OCI-LY7 (cell line): ENCODE measurements around the gene RAD51B. TPM values are rescaled to one million over a fixed set of nuclear protein-coding genes. Genes with fewer than 3 reads are reported as not detected.

Experiments used
- BruUV-seq: library from RNA; stranded (reverse); fragments of 400-500 nt; replicated peaks from 2 replicates; lab custom pipeline; 2021; lab: Mats Ljungman, UMichigan
- CTCF ChIA-PET: fragments of 300-600 bp; sonication (Branson Sonifier 250); formaldehyde crosslinking; loops from one replicate; lab custom pipeline; 2022; ENCODE audit warnings: antibody characterized with exemption; ENCODE audit not compliant: unreplicated experiment; lab: Charles Lee
- POLR2A ChIA-PET: fragments of 300-600 bp; sonication (Branson Sonifier 250); formaldehyde crosslinking; loops from one replicate; lab custom pipeline; 2022; ENCODE audit warnings: antibody characterized with exemption; lab: Charles Lee
- DNase-seq: peaks from one replicate; pipeline ENCODE4 v3.0.0-alpha.2; 2015; ENCODE audit warnings: low spot score
- H2AFZ ChIP-seq: fragments of 200-600 bp; sonication (generic), shearing (Covaris generic); 2 replicates; pipeline ENCODE4 v1.6.1; 2014; ENCODE audit warnings: mild to moderate bottlenecking, antibody characterized with exemption, low read length, moderate library complexity
- H3K27ac ChIP-seq: fragments of 200-600 bp; sonication (generic); 2 replicates; pipeline ENCODE4 v1.5.1; 2014; ENCODE audit warnings: mixed run types, low read depth, mild to moderate bottlenecking, moderate library complexity, low read length, inconsistent platforms; ENCODE audit not compliant: poor library complexity, severe bottlenecking
- H3K36me3 ChIP-seq: fragments of 200-600 bp; sonication (generic); 2 replicates; pipeline ENCODE4 v1.6.1; 2014; ENCODE audit warnings: mild to moderate bottlenecking, antibody characterized with exemption, low read length, moderate library complexity, mixed read lengths; ENCODE audit not compliant: insufficient read depth
- H3K4me1 ChIP-seq: fragments of 200-600 bp; sonication (generic); 2 replicates; pipeline ENCODE4 v1.5.1; 2014; ENCODE audit warnings: mild to moderate bottlenecking, low read length; ENCODE audit not compliant: insufficient read depth, poor library complexity, severe bottlenecking
- H3K4me2 ChIP-seq: fragments of 200-600 bp; sonication (generic); 2 replicates; pipeline ENCODE4 v1.6.1; 2014; ENCODE audit warnings: mild to moderate bottlenecking, low read length
- H3K4me3 ChIP-seq: fragments of 200-600 bp; sonication (generic); 2 replicates; pipeline ENCODE4 v1.5.1; 2014; ENCODE audit warnings: mild to moderate bottlenecking, low read depth, low read length; ENCODE audit not compliant: poor library complexity, severe bottlenecking
- H3K79me2 ChIP-seq: fragments of 200-600 bp; sonication (generic); 2 replicates; pipeline ENCODE4 v1.6.1; 2016; ENCODE audit warnings: low read depth, mild to moderate bottlenecking, low read length, moderate library complexity, mixed read lengths; ENCODE audit not compliant: insufficient read depth
- H3K9me2 ChIP-seq: fragments of 200-600 bp; sonication (generic); 2 replicates; pipeline ENCODE4 v1.6.1; 2016; ENCODE audit warnings: mild to moderate bottlenecking, low read length, mixed read lengths; ENCODE audit not compliant: insufficient read depth
- H3K9me3 ChIP-seq: fragments of 200-600 bp; sonication (generic); 2 replicates; pipeline ENCODE4 v1.6.1; 2014; ENCODE audit warnings: mild to moderate bottlenecking, mixed run types, low read length, mixed read lengths
- H4K20me1 ChIP-seq: fragments of 200-600 bp; sonication (generic); 2 replicates; pipeline ENCODE4 v1.6.1; 2014; ENCODE audit warnings: mild to moderate bottlenecking, antibody characterized with exemption, low read length, moderate library complexity, mixed read lengths; ENCODE audit not compliant: insufficient read depth
- EZH2phosphoT487 ChIP-seq: fragments of 200-600 bp; sonication (generic); IDR thresholded peaks from 2 replicates; pipeline ENCODE4 v1.6.1; 2018; ENCODE audit warnings: low read depth, borderline replicate concordance, mild to moderate bottlenecking, mixed run types, antibody characterized with exemption, low read length, moderate library complexity, mixed read lengths
- intact Hi-C: fragments of 100-400 bp; cut with micrococcal nuclease; formaldehyde crosslinking; loops from one replicate; pipeline ENCODE4 v1.10.0; 2022; ENCODE audit not compliant: unreplicated experiment
- total RNA-seq, 2 experiments: library from RNA; depleted of rRNA in 1 of 2; stranded (reverse); fragments of >200 nt in 1 of 2; shearing (Covaris generic) in 1 of 2; gene quantifications; 2 replicates each; pipeline ENCODE4 v1.2.3, GENCODE V29; 2014 to 2022
- TF ChIP-seq, protein P1 (sequence below): fragments of 200-600 bp; sonication (generic); conservative IDR thresholded peaks from 2 replicates; pipeline ENCODE4 v1.5.1; 2014; ENCODE audit warnings: mild to moderate bottlenecking, antibody characterized with exemption, low read length, moderate library complexity, mixed read lengths

RAD51B gene
- total RNA-seq, 2 experiments from 2014 or later: 41.4 to 89.9 TPM

DNA sequence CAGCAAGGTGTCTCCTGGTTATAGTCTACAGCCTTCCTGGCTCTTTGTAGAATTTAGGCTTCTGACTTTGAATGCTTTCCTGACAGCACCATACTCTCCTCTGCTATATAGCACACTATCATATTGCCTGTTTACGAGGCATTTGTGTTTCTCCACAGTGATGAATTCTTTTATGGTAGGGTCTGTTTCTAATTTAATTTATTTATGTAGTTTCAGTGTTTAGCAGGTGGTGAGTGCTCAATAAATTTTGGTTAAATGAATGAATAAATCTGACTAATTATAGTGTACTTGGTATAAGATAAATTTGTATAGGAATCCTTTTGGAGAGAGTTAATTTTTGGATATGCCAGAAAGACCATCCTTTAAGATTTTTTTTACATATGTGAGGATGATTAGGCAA, 115.3 kb downstream of the RAD51B start:
- Histone ChIP-seq H3K36me3 (no peaks in the 10 kb centered on the region), H3K9me2 (no peaks in the 10 kb centered on the region), H4K20me1 (no peaks in the 10 kb centered on the region), H3K79me2 (no peaks in the 10 kb centered on the region), H3K9me3 (no peaks in the 10 kb centered on the region; the same call in 1 of the 2 replicates), H3K4me2 (no peak overlapping the region), H3K4me1 (no peaks in the 10 kb centered on the region), H3K4me3 (no peak overlapping the region), H3K27ac (no peak overlapping the region), H2AFZ (no peak overlapping the region)
- CTCF ChIA-PET: no interaction called here
- no peak for DNase-seq
- POLR2A ChIA-PET: interaction anchor here (0.6 kb wide), 1 partner anchor 276 kb away, joined by 3 read pairs; no protein-coding TSS in a partner anchor
- no peak for TF ChIP-seq EZH2phosphoT487
- TF ChIP-seq, protein P1, sequence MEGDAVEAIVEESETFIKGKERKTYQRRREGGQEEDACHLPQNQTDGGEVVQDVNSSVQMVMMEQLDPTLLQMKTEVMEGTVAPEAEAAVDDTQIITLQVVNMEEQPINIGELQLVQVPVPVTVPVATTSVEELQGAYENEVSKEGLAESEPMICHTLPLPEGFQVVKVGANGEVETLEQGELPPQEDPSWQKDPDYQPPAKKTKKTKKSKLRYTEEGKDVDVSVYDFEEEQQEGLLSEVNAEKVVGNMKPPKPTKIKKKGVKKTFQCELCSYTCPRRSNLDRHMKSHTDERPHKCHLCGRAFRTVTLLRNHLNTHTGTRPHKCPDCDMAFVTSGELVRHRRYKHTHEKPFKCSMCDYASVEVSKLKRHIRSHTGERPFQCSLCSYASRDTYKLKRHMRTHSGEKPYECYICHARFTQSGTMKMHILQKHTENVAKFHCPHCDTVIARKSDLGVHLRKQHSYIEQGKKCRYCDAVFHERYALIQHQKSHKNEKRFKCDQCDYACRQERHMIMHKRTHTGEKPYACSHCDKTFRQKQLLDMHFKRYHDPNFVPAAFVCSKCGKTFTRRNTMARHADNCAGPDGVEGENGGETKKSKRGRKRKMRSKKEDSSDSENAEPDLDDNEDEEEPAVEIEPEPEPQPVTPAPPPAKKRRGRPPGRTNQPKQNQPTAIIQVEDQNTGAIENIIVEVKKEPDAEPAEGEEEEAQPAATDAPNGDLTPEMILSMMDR: no peak
- intact Hi-C loops: loop anchor here (1.0 kb wide), 1 partner anchor 881 kb away; no protein-coding TSS in a partner anchor
- BruUV-seq: no TSS peak

- DNase-seq: no peak
- Histone ChIP-seq H3K79me2 (no peaks in the 10 kb centered on the region), H3K4me2 (no peak overlapping the region), H3K4me1 (no peaks in the 10 kb centered on the region), H3K4me3 (no peak overlapping the region), H3K27ac (no peak overlapping the region), H3K36me3 (no peaks in the 10 kb centered on the region), H4K20me1 (no peaks in the 10 kb centered on the region), H2AFZ (no peak overlapping the region), H3K9me3 (no peaks in the 10 kb centered on the region; the same call in 1 of the 2 replicates), H3K9me2 (no peaks in the 10 kb centered on the region)
- CTCF ChIA-PET: no interaction called here
- no TSS peak for BruUV-seq
- POLR2A ChIA-PET: no interaction called here
- TF ChIP-seq, protein P1: no peak
- no peak for TF ChIP-seq EZH2phosphoT487
- intact Hi-C loops: no loop called here
These were observed 115.8 kb downstream of the RAD51B start for GRCh38 chr14:67935371-67935770.

GRCh38 chr14:67938071-67938470, 118.5 kb downstream of the RAD51B start:
- Histone ChIP-seq H3K79me2 (no peaks in the 10 kb centered on the region), H3K9me3 (no peaks in the 10 kb centered on the region), H2AFZ (no peak overlapping the region), H4K20me1 (no peaks in the 10 kb centered on the region), H3K4me3 (no peak overlapping the region), H3K36me3 (no peaks in the 10 kb centered on the region), H3K27ac (no peak overlapping the region), H3K4me2 (no peak overlapping the region), H3K9me2 (no peaks in the 10 kb centered on the region), H3K4me1 (no peaks in the 10 kb centered on the region)
- DNase-seq: no peak
- intact Hi-C loops: no loop called here
- TF ChIP-seq, protein P1: no peak
- no peak for TF ChIP-seq EZH2phosphoT487
- ChIA-PET CTCF (no interaction called here), POLR2A (no interaction called here)
- no TSS peak for BruUV-seq
